Parathyroid adenoma (tissue), 2 donors: ENCODE results near the gene CEL.

Source experiments
- H2AFZ ChIP-seq: fragments of 300-600 bp; sonication (generic); one replicate; pipeline ENCODE4 v1.7.0; 2017; ENCODE audit warnings: antibody characterized with exemption, mild to moderate bottlenecking
- H3K27ac ChIP-seq: fragments of 300-600 bp; sonication (generic); one replicate; pipeline ENCODE4 v1.7.0; 2017
- H3K27me3 ChIP-seq: fragments of 300-600 bp; sonication (generic); one replicate; pipeline ENCODE4 v1.7.0; 2017; ENCODE audit warnings: low read length; ENCODE audit not compliant: control insufficient read depth, insufficient read depth
- H3K36me3 ChIP-seq: fragments of 300-600 bp; sonication (generic); one replicate; pipeline ENCODE4 v1.7.0; 2017; ENCODE audit warnings: low read length; ENCODE audit not compliant: control insufficient read depth, insufficient read depth
- H3K4me1 ChIP-seq: fragments of 300-600 bp; sonication (generic); one replicate; pipeline ENCODE4 v1.7.0; 2017; ENCODE audit warnings: control low read depth
- H3K4me2 ChIP-seq: fragments of 300-600 bp; sonication (generic); one replicate; pipeline ENCODE4 v1.7.0; 2017; ENCODE audit warnings: low read length
- H3K4me3 ChIP-seq: fragments of 300-600 bp; sonication (generic); one replicate; pipeline ENCODE4 v1.7.0; 2017; ENCODE audit warnings: low read depth, low read length
- H3K79me2 ChIP-seq: fragments of 300-600 bp; sonication (generic); one replicate; pipeline ENCODE4 v1.7.0; 2017; ENCODE audit warnings: control low read depth
- H3K9ac ChIP-seq: fragments of 300-600 bp; sonication (generic); one replicate; pipeline ENCODE4 v1.7.0; 2017; ENCODE audit warnings: mild to moderate bottlenecking
- H3K9me3 ChIP-seq: fragments of 300-600 bp; sonication (generic); one replicate; pipeline ENCODE4 v1.7.0; 2017; ENCODE audit warnings: low read length; ENCODE audit not compliant: control insufficient read depth
- TF ChIP-seq, protein P1 (sequence below): fragments of 300-600 bp; sonication (generic); IDR thresholded peaks from one replicate; pipeline ENCODE4 v1.7.0; 2017; ENCODE audit warnings: antibody characterized with exemption, mild to moderate bottlenecking
- donor health status: primary hyperparathyroidism.

CEL gene

GRCh38 chr9:133108794-133109641 is 47.2 kb downstream of the CEL start:
- Histone ChIP-seq H2AFZ (no peak overlapping the region), H3K9ac (no peak overlapping the region), H3K36me3 (no peaks in the 10 kb centered on the region)

GRCh38 chr9:133109931-133110650 is 48.3 kb downstream of the CEL start:
- H3K79me2 ChIP-seq: no peaks in the 10 kb centered on the region
- H3K4me2 ChIP-seq: no peak overlapping the region
- H3K4me1 ChIP-seq: peaks cover 19% of the 10 kb centered on the region
- no peak overlapping the region for H3K4me3 ChIP-seq
- no peaks in the 10 kb centered on the region for H3K9me3 ChIP-seq
- no peak overlapping the region for H3K27ac ChIP-seq
- H3K36me3 ChIP-seq: no peaks in the 10 kb centered on the region
- no peak overlapping the region for H3K9ac ChIP-seq
- no peak overlapping the region for H2AFZ ChIP-seq
- TF ChIP-seq, protein P1, sequence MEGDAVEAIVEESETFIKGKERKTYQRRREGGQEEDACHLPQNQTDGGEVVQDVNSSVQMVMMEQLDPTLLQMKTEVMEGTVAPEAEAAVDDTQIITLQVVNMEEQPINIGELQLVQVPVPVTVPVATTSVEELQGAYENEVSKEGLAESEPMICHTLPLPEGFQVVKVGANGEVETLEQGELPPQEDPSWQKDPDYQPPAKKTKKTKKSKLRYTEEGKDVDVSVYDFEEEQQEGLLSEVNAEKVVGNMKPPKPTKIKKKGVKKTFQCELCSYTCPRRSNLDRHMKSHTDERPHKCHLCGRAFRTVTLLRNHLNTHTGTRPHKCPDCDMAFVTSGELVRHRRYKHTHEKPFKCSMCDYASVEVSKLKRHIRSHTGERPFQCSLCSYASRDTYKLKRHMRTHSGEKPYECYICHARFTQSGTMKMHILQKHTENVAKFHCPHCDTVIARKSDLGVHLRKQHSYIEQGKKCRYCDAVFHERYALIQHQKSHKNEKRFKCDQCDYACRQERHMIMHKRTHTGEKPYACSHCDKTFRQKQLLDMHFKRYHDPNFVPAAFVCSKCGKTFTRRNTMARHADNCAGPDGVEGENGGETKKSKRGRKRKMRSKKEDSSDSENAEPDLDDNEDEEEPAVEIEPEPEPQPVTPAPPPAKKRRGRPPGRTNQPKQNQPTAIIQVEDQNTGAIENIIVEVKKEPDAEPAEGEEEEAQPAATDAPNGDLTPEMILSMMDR: no peak
- H3K27me3 ChIP-seq: no peaks in the 10 kb centered on the region

More at GRCh38 chr9:133108794-133109641, 47.2 kb downstream of the CEL start:
- Histone ChIP-seq H3K4me3 (no peak overlapping the region), H3K27me3 (no peaks in the 10 kb centered on the region), H3K4me2 (no peak overlapping the region), H3K79me2 (no peaks in the 10 kb centered on the region), H3K4me1 (peaks cover 12% of the 10 kb centered on the region), H3K27ac (no peak overlapping the region), H3K9me3 (no peaks in the 10 kb centered on the region)
- TF ChIP-seq, protein P1: no peak

DNA sequence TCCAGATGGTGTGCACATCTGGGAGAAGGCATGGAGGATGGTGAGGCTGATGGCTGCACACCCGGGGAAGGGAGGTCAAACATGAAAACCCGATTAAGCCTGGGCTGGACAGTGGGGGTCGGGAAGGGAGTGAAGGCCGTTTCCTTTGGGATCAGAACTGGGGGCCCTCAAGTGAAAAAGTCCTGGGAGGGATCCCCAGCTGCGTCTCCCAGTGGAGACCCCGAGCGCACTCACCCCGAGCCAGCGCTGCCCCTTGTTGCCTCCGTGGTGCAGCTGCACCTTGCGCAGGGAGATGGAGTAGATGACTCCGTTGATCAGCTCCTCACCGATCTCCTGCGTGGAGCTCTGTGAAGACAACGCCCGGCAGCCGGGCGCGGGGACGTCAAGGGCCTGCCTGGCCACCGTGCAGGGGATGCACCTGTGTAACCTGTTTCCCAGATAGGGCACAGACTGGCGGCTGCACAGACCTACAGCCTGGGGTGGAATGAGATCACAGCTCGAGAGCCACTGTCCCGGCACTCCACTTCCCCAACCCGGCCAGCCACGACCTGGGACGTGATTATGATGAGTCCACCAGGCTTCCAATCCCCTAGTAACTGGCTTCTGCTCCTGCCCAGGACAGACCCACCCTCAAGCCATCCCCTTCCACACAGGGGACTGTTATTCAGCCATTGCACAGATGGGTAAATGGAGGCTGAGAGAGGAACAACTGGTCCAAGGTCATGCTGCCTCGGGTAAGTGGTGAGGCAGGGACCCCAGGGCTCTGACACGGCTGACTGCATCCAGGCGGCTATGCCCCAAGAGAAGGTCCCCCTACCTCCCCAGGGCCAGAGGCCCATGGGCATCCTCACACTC is 50.3 kb downstream of the CEL start:
- H3K27me3 ChIP-seq: no peaks in the 10 kb centered on the region
- peaks cover 16% of the 10 kb centered on the region for H3K79me2 ChIP-seq
- H3K27ac ChIP-seq: no peak overlapping the region
- no peak overlapping the region for H2AFZ ChIP-seq
- no peak overlapping the region for H3K4me3 ChIP-seq
- no peak overlapping the region for H3K9ac ChIP-seq
- TF ChIP-seq, protein P1: no peak
- no peaks in the 10 kb centered on the region for H3K36me3 ChIP-seq
- H3K4me1 ChIP-seq: peaks cover 19% of the 10 kb centered on the region
- no peaks in the 10 kb centered on the region for H3K9me3 ChIP-seq
- no peak overlapping the region for H3K4me2 ChIP-seq

DNA sequence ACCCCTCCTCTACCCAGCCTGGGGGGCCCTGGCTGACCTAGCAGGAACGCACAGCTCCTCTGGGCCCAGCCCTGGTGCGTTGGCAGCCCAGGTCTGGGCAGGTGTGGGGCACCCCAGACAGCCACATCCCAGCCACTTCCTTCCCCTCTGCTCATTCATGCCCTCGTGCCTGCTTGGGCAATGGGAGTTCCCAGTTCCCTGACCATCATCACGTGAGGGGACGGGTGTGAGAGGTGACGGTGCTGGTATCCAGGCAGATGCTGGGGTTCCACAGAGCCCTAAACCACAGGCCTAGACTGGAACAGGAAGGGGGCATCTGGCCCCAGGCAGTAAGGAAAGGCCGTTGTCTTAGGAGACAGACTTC is 50.9 kb downstream of the CEL start:
- TF ChIP-seq, protein P1: no peak
- peaks cover 19% of the 10 kb centered on the region for H3K79me2 ChIP-seq
- peak overlapping the region; percentile 77 for H3K27ac ChIP-seq
- H3K27me3 ChIP-seq: no peaks in the 10 kb centered on the region
- no peaks in the 10 kb centered on the region for H3K36me3 ChIP-seq
- H3K9ac ChIP-seq: no peak overlapping the region
- H3K4me1 ChIP-seq: peaks cover 19% of the 10 kb centered on the region
- H3K9me3 ChIP-seq: no peaks in the 10 kb centered on the region
- no peak overlapping the region for H2AFZ ChIP-seq
- no peak overlapping the region for H3K4me2 ChIP-seq
- H3K4me3 ChIP-seq: no peak overlapping the region
